ENCODE data around the gene PTPRK.

GRCh38 chr6:128397996-128398395, 122.4 kb downstream of the PTPRK start:
- no peak for TF ChIP-seq CTCF (IDR thresholded peaks at IDR 0.05)
- TF ChIP-seq POLR2A (IDR thresholded peaks at IDR 0.05), result no peak

Data from thyroid gland (tissue), 4 donors.